Type B pancreatic cell (in vitro differentiated cells): ENCODE results near the gene HS6ST1. TPM values are rescaled to one million over a fixed set of nuclear protein-coding genes. Genes with fewer than 3 reads are reported as not detected.

Source experiments
- DNase-seq: peaks from one replicate; pipeline ENCODE4 v3.0.0; 2021; ENCODE audit warnings: mixed read lengths; ENCODE audit not compliant: unreplicated experiment; ENCODE audit errors: extremely low spot score
- H3K27ac Mint-ChIP-seq: 2 replicates; pipeline ENCODE4 v1.8.0; 2021; ENCODE audit warnings: mild to moderate bottlenecking, mixed read lengths
- H3K27me3 Mint-ChIP-seq: 2 replicates; pipeline ENCODE4 v1.8.0; 2021; ENCODE audit warnings: mixed read lengths
- H3K36me3 Mint-ChIP-seq: 2 replicates; pipeline ENCODE4 v1.8.0; 2021; ENCODE audit warnings: mixed read lengths
- H3K4me1 Mint-ChIP-seq: one replicate; pipeline ENCODE4 v1.8.0; 2021; ENCODE audit warnings: mixed read lengths; ENCODE audit not compliant: unreplicated experiment
- H3K4me3 Mint-ChIP-seq: 2 replicates; pipeline ENCODE4 v1.8.0; 2021; ENCODE audit warnings: mild to moderate bottlenecking, mixed read lengths
- H3K9me3 Mint-ChIP-seq: 2 replicates; pipeline ENCODE4 v1.8.0; 2021; ENCODE audit warnings: mixed read lengths
- total RNA-seq: library from RNA; stranded (reverse); gene quantifications from 2 replicates; pipeline ENCODE4 v1.2.1, GENCODE V29; 2021; ENCODE audit warnings: low replicate concordance
- TF ChIP-seq, protein P1 (sequence below): fragments of 200-600 bp; sonication (generic); conservative IDR thresholded peaks from 2 replicates; pipeline ENCODE4 v1.5.0; 2021; ENCODE audit warnings: antibody characterized with exemption, mild to moderate bottlenecking

HS6ST1 gene
- total RNA-seq, 1 donor from 2014 or later, result 75.2 TPM

GRCh38 chr2:128299628-128300027, 19.0 kb downstream of the HS6ST1 start:
- DNase-seq, result no peak
- Mint-ChIP-seq H3K4me1 (peaks cover 30% of the 10 kb centered on the region), H3K36me3 (peaks cover 19% of the 10 kb centered on the region), H3K9me3 (no peaks in the 10 kb centered on the region), H3K27ac (no peak overlapping the region), H3K27me3 (no peaks in the 10 kb centered on the region), H3K4me3 (no peak overlapping the region)
- TF ChIP-seq, protein P1, sequence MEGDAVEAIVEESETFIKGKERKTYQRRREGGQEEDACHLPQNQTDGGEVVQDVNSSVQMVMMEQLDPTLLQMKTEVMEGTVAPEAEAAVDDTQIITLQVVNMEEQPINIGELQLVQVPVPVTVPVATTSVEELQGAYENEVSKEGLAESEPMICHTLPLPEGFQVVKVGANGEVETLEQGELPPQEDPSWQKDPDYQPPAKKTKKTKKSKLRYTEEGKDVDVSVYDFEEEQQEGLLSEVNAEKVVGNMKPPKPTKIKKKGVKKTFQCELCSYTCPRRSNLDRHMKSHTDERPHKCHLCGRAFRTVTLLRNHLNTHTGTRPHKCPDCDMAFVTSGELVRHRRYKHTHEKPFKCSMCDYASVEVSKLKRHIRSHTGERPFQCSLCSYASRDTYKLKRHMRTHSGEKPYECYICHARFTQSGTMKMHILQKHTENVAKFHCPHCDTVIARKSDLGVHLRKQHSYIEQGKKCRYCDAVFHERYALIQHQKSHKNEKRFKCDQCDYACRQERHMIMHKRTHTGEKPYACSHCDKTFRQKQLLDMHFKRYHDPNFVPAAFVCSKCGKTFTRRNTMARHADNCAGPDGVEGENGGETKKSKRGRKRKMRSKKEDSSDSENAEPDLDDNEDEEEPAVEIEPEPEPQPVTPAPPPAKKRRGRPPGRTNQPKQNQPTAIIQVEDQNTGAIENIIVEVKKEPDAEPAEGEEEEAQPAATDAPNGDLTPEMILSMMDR, result no peak

- no peak for DNase-seq
- no peak overlapping the region for H3K27ac Mint-ChIP-seq
- H3K4me1 Mint-ChIP-seq, result peaks cover 34% of the 10 kb centered on the region
- no peaks in the 10 kb centered on the region for H3K9me3 Mint-ChIP-seq
- H3K36me3 Mint-ChIP-seq, result peaks cover 19% of the 10 kb centered on the region
- TF ChIP-seq, protein P1, result no peak
- H3K4me3 Mint-ChIP-seq, result no peak overlapping the region
- no peaks in the 10 kb centered on the region for H3K27me3 Mint-ChIP-seq
Measured at GRCh38 chr2:128298846-128299507, 19.7 kb downstream of the HS6ST1 start.

GRCh38 chr2:128298286-128298685, 20.4 kb downstream of the HS6ST1 start:
- H3K27me3 Mint-ChIP-seq, result no peaks in the 10 kb centered on the region
- H3K36me3 Mint-ChIP-seq, result peaks cover 19% of the 10 kb centered on the region
- H3K27ac Mint-ChIP-seq, result peak overlapping the region; percentile 14
- no peak for DNase-seq
- H3K4me1 Mint-ChIP-seq, result peaks cover 33% of the 10 kb centered on the region
- no peaks in the 10 kb centered on the region for H3K9me3 Mint-ChIP-seq
- no peak overlapping the region for H3K4me3 Mint-ChIP-seq
- TF ChIP-seq, protein P1, result no peak

DNA sequence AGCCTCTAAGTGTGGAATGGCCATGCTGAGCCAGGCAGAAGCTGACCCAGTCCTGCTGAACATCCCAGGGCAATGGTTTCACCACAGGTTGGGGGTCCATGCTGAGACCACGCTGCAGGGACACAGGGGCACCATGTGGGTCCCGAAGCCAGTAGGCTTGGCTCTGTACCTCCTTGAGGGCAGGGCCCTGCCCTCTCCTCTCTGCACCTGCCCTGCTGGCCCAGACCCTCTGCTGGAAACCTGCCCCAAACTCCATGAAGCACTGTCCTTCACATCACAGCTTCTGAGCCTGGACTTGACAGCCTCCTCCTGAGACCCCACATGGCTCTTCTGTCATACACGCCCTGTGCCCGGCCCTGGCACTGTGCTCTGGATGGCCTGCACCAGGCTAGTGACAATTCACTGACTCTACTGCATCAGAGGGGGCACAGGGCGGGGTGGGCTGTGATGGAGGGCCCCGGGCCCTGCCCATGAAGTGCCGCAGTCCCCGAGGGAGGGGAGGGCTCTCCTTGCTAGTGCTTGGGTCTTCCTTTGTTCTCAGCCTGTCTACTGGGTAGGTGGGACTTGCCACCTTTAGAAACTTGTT, 24.7 kb downstream of the HS6ST1 start:
- DNase-seq, result no peak
- Mint-ChIP-seq H3K9me3 (no peaks in the 10 kb centered on the region), H3K4me3 (peak overlapping the region; percentile 31), H3K36me3 (peaks cover 17% of the 10 kb centered on the region), H3K4me1 (peaks cover 32% of the 10 kb centered on the region), H3K27ac (peak overlapping the region; percentile 38), H3K27me3 (no peaks in the 10 kb centered on the region)
- TF ChIP-seq, protein P1, result no peak

DNA sequence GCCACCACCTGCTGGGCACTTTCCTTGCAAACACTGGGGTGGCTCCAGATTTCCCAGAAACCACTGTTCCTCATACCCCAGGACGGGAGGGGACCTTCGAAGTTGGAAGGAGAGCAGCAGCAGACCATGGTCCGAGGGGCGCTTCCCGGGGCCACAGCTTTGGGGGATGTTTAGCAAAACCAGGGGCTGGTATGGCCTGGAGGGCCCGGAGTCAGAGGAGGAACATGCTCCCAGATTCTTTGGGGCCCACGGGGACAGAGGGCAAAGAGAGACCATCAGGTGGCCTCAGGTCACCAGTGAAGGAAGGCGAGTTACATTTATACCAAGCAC, 25.3 kb downstream of the HS6ST1 start:
- no peaks in the 10 kb centered on the region for H3K27me3 Mint-ChIP-seq
- H3K4me1 Mint-ChIP-seq, result peaks cover 34% of the 10 kb centered on the region
- peaks cover 15% of the 10 kb centered on the region for H3K36me3 Mint-ChIP-seq
- TF ChIP-seq, protein P1, result no peak
- no peaks in the 10 kb centered on the region for H3K9me3 Mint-ChIP-seq
- DNase-seq, result no peak
- H3K4me3 Mint-ChIP-seq, result no peak overlapping the region
- no peak overlapping the region for H3K27ac Mint-ChIP-seq
